Measurements from ENCODE around the gene SHROOM2.

SHROOM2 gene

GRCh38 chrX:9871701-9872268 lies 85.6 kb downstream of the SHROOM2 start:
- no peak for DNase-seq

- DNase-seq: no peak
These were observed 87.1 kb downstream of the SHROOM2 start for GRCh38 chrX:9873360-9873759.

GRCh38 chrX:9873952-9874351 lies 87.7 kb downstream of the SHROOM2 start:
- DNase-seq: peak; percentile 49

GRCh38 chrX:9874483-9874882 lies 88.3 kb downstream of the SHROOM2 start:
- DNase-seq: no peak

GRCh38 chrX:9875801-9876200 lies 89.6 kb downstream of the SHROOM2 start:
- no peak for DNase-seq

GRCh38 chrX:9876201-9876600 lies 90.0 kb downstream of the SHROOM2 start:
- DNase-seq: no peak

- DNase-seq: no peak
These were observed 92.1 kb downstream of the SHROOM2 start for GRCh38 chrX:9878146-9878820.

GRCh38 chrX:9880237-9880636 lies 94.0 kb downstream of the SHROOM2 start:
- DNase-seq: no peak

- no peak for DNase-seq
These were observed 94.6 kb downstream of the SHROOM2 start for GRCh38 chrX:9880870-9881269.

- DNase-seq: no peak
These were observed 96.6 kb downstream of the SHROOM2 start for GRCh38 chrX:9882669-9883446.

GRCh38 chrX:9884031-9884779 lies 98.0 kb downstream of the SHROOM2 start:
- DNase-seq: no peak

- peak; percentile 55 for DNase-seq
These were observed 98.9 kb downstream of the SHROOM2 start for GRCh38 chrX:9885150-9885549.

GRCh38 chrX:9887659-9888297 lies 101.5 kb downstream of the SHROOM2 start:
- no peak for DNase-seq

- DNase-seq: no peak
These were observed 102.8 kb downstream of the SHROOM2 start for GRCh38 chrX:9888953-9889470.

- DNase-seq: no peak
These were observed 104.5 kb downstream of the SHROOM2 start for GRCh38 chrX:9890681-9891091.

- DNase-seq: no peak
These were observed 109.1 kb downstream of the SHROOM2 start for GRCh38 chrX:9895225-9895912.

- DNase-seq: no peak
These were observed 111.5 kb downstream of the SHROOM2 start for GRCh38 chrX:9897761-9898161.

GRCh38 chrX:9899640-9900111 lies 113.4 kb downstream of the SHROOM2 start:
- peak; percentile 29 for DNase-seq

GRCh38 chrX:9902656-9903055 lies 116.4 kb downstream of the SHROOM2 start:
- no peak for DNase-seq

GRCh38 chrX:9903146-9903545 lies 116.9 kb downstream of the SHROOM2 start:
- no peak for DNase-seq

- no peak for DNase-seq
These were observed 119.1 kb downstream of the SHROOM2 start for GRCh38 chrX:9905288-9905687.

GRCh38 chrX:9905721-9906120 lies 119.5 kb downstream of the SHROOM2 start:
- no peak for DNase-seq

Measured in activated naive CD4-positive, alpha-beta T cell treated with Interleukin-2 at 50 U/mL for 16 hours (primary cell).